ENCODE results near the gene LPP.

Gene LPP

GRCh38 chr3:188518416-188518815 is 364.5 kb downstream of the LPP start:
- TF ChIP-seq CTCF (IDR thresholded peaks at IDR 0.05; ENCODE audit: low read depth, low read length, poor library complexity, severe bottlenecking) (no peak), EZH2phosphoT487 (IDR thresholded peaks at IDR 0.05; ENCODE audit: borderline replicate concordance, low read length) (no peak)
- no peaks in the 10 kb centered on the region for H3K36me3 ChIP-seq (ENCODE audit: control insufficient read depth, low read length)
- no peaks in the 10 kb centered on the region for H4K20me1 ChIP-seq (ENCODE audit: control insufficient read depth, insufficient read depth, low read depth, low read length)
- H3K4me2 ChIP-seq (ENCODE audit: low read length) = no peak overlapping the region
- H3K4me1 ChIP-seq (ENCODE audit: control insufficient read depth, low read length) = no peaks in the 10 kb centered on the region
- no peak overlapping the region for H3K4me3 ChIP-seq (ENCODE audit: low read length)
- H3K9me2 ChIP-seq (replicated peaks; ENCODE audit: control insufficient read depth, low read length) = no peaks in the 10 kb centered on the region
- H3K27ac ChIP-seq (ENCODE audit: low read depth, low read length) = no peak overlapping the region
- H3K27me3 ChIP-seq (ENCODE audit: control insufficient read depth, low read length) = no peaks in the 10 kb centered on the region
- no peaks in the 10 kb centered on the region for H3F3A ChIP-seq (ENCODE audit: control insufficient read depth, insufficient read depth)
- H3K79me2 ChIP-seq (ENCODE audit: control insufficient read depth, low read length) = no peaks in the 10 kb centered on the region
- no peaks in the 10 kb centered on the region for H3K9me3 ChIP-seq (ENCODE audit: control insufficient read depth, insufficient read depth, low read length)

- Histone ChIP-seq H4K20me1 (ENCODE audit: control insufficient read depth, insufficient read depth, low read depth, low read length) (no peaks in the 10 kb centered on the region), H3F3A (ENCODE audit: control insufficient read depth, insufficient read depth) (no peaks in the 10 kb centered on the region), H3K4me3 (ENCODE audit: low read length) (no peak overlapping the region), H3K4me2 (ENCODE audit: low read length) (no peak overlapping the region), H3K79me2 (ENCODE audit: control insufficient read depth, low read length) (no peaks in the 10 kb centered on the region), H3K4me1 (ENCODE audit: control insufficient read depth, low read length) (no peaks in the 10 kb centered on the region), H3K27me3 (ENCODE audit: control insufficient read depth, low read length) (no peaks in the 10 kb centered on the region), H3K36me3 (ENCODE audit: control insufficient read depth, low read length) (no peaks in the 10 kb centered on the region), H3K9me2 (replicated peaks; ENCODE audit: control insufficient read depth, low read length) (no peaks in the 10 kb centered on the region), H3K27ac (ENCODE audit: low read depth, low read length) (no peak overlapping the region), H3K9me3 (ENCODE audit: control insufficient read depth, insufficient read depth, low read length) (no peaks in the 10 kb centered on the region)
- TF ChIP-seq CTCF (IDR thresholded peaks at IDR 0.05; ENCODE audit: low read depth, low read length, poor library complexity, severe bottlenecking) (no peak), EZH2phosphoT487 (IDR thresholded peaks at IDR 0.05; ENCODE audit: borderline replicate concordance, low read length) (no peak)
Measured at GRCh38 chr3:188518835-188519452, 365.0 kb downstream of the LPP start.

GRCh38 chr3:188520466-188520865 is 366.5 kb downstream of the LPP start:
- TF ChIP-seq EZH2phosphoT487 (IDR thresholded peaks at IDR 0.05; ENCODE audit: borderline replicate concordance, low read length) (no peak), CTCF (IDR thresholded peaks at IDR 0.05; ENCODE audit: low read depth, low read length, poor library complexity, severe bottlenecking) (no peak)
- no peaks in the 10 kb centered on the region for H3K27me3 ChIP-seq (ENCODE audit: control insufficient read depth, low read length)
- H3K79me2 ChIP-seq (ENCODE audit: control insufficient read depth, low read length) = no peaks in the 10 kb centered on the region
- no peaks in the 10 kb centered on the region for H4K20me1 ChIP-seq (ENCODE audit: control insufficient read depth, insufficient read depth, low read depth, low read length)
- H3K4me1 ChIP-seq (ENCODE audit: control insufficient read depth, low read length) = peaks cover under 1% of the 10 kb centered on the region; the same call in 1 of the 2 replicates
- no peaks in the 10 kb centered on the region for H3F3A ChIP-seq (ENCODE audit: control insufficient read depth, insufficient read depth)
- H3K4me3 ChIP-seq (ENCODE audit: low read length) = no peak overlapping the region
- no peaks in the 10 kb centered on the region for H3K9me2 ChIP-seq (replicated peaks; ENCODE audit: control insufficient read depth, low read length)
- no peak overlapping the region for H3K27ac ChIP-seq (ENCODE audit: low read depth, low read length)
- H3K36me3 ChIP-seq (ENCODE audit: control insufficient read depth, low read length) = peaks cover 3% of the 10 kb centered on the region; the same call in 1 of the 2 replicates
- no peaks in the 10 kb centered on the region for H3K9me3 ChIP-seq (ENCODE audit: control insufficient read depth, insufficient read depth, low read length)
- H3K4me2 ChIP-seq (ENCODE audit: low read length) = no peak overlapping the region
